Uterus (tissue), 4 donors: Measurements from ENCODE around the gene TEKT2. TPM values are rescaled to one million over a fixed set of nuclear protein-coding genes. Genes with fewer than 3 reads are reported as not detected.
A peak's percentile ranks its signal among the peaks of the same experiment; 100 is the strongest.

ENCODE experiments used
- DNase-seq, 2 donors: peaks; one replicate each; pipeline ENCODE4 v3.0.0-alpha.2; 2019 to 2020
- H3K27ac ChIP-seq, 2 donors: fragments of 200-600 bp; sonication (generic); 1 replicate in 1 of 2; 2 replicates in 1 of 2; pipeline ENCODE4 v1.5.1; 2016 to 2018
- H3K27me3 ChIP-seq, 2 donors: fragments of 200-600 bp; sonication (generic); one replicate each; pipeline ENCODE4 v1.5.1; 2018 to 2019; ENCODE audit warnings: control low read depth in 1 of 2
- H3K36me3 ChIP-seq, 2 donors: fragments of 200-600 bp; sonication (generic); one replicate each; pipeline ENCODE4 v1.5.1; 2019; ENCODE audit warnings: control low read depth in 1 of 2
- H3K4me1 ChIP-seq, 2 donors: fragments of 200-600 bp; sonication (generic); one replicate each; pipeline ENCODE4 v1.5.1; 2018 to 2019; ENCODE audit warnings: control low read depth in 1 of 2
- H3K4me3 ChIP-seq, 2 donors: fragments of 200-600 bp; sonication (generic); 1 replicate in 1 of 2; 2 replicates in 1 of 2; pipeline ENCODE4 v1.5.1; 2018 to 2019; ENCODE audit warnings: mild to moderate bottlenecking in 1 of 2
- H3K9me3 ChIP-seq, 2 donors: fragments of 200-600 bp; sonication (generic); one replicate each; pipeline ENCODE4 v1.5.1; 2019; ENCODE audit warnings: control low read depth in 1 of 2
- POLR2A ChIP-seq, 2 donors: fragments of 450-650 bp; IDR thresholded peaks; one replicate each; pipeline ENCODE4 v1.6.1; 2016; ENCODE audit warnings: antibody characterized with exemption in 2 of 2, mild to moderate bottlenecking in 1 of 2, moderate library complexity in 1 of 2
- intact Hi-C: fragments of 100-400 bp; cut with DNase I; formaldehyde crosslinking; loops from one replicate; pipeline ENCODE4 v1.15.1; 2023; ENCODE audit warnings: low total_unique reads
- total RNA-seq, 4 donors: library from RNA; depleted of rRNA in 3 of 4; stranded (reverse); fragments of >200 nt in 3 of 4; gene quantifications; one replicate each; pipeline versions ENCODE4 v1.1.0 to v1.2.4, GENCODE V29; 2014 to 2023
- TF ChIP-seq, protein P1 (sequence below), 4 experiments: fragments of 200-600 bp in 2 of 4; fragments of 450-650 bp in 2 of 4; sonication (generic) in 2 of 4; IDR thresholded peaks; one replicate each; pipeline ENCODE4 v1.5.1; 2016 to 2019; ENCODE audit warnings: antibody characterized with exemption in 4 of 4, mild to moderate bottlenecking in 2 of 4, moderate library complexity in 1 of 4
- donor health status: DM: yes; HTN: yes; CAD: no.

TEKT2 gene
- total RNA-seq, 4 donors from 2014 or later, result 0.77 to 7.5 (median 1.2) TPM; not detected in 1

DNA sequence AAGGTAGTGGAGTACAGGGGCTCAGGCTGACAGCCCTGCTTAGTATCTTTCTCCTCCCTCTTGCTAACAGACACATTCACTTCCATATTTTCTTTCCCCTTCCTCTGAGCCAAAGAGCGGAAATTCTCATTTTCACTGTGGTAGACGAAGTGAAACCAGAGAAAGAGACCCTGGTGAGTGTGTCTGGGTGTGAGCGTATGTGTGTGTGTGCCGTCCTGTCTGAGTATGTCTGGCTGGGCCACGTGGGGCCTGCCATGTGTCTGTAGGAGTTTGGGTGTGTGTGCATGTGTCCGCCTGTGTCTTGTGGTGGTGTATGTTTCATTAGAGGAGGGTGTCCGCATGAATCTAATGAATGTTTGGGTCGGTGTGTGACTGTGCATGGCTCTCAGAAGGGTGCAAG is 39.5 kb downstream of the TEKT2 start:
- DNase-seq, result no peak
- Histone ChIP-seq H3K4me3 (no peak overlapping the region), H3K36me3 (no peaks in the 10 kb centered on the region), H3K4me1 (peaks cover 0 to 6% of the 10 kb centered on the region in 2 donors), H3K27ac (no peak overlapping the region), H3K27me3 (peaks cover 0 to 3% of the 10 kb centered on the region in 2 donors), H3K9me3 (no peaks in the 10 kb centered on the region)
- TF ChIP-seq, protein P1, sequence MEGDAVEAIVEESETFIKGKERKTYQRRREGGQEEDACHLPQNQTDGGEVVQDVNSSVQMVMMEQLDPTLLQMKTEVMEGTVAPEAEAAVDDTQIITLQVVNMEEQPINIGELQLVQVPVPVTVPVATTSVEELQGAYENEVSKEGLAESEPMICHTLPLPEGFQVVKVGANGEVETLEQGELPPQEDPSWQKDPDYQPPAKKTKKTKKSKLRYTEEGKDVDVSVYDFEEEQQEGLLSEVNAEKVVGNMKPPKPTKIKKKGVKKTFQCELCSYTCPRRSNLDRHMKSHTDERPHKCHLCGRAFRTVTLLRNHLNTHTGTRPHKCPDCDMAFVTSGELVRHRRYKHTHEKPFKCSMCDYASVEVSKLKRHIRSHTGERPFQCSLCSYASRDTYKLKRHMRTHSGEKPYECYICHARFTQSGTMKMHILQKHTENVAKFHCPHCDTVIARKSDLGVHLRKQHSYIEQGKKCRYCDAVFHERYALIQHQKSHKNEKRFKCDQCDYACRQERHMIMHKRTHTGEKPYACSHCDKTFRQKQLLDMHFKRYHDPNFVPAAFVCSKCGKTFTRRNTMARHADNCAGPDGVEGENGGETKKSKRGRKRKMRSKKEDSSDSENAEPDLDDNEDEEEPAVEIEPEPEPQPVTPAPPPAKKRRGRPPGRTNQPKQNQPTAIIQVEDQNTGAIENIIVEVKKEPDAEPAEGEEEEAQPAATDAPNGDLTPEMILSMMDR (IDR thresholded peaks at IDR 0.05), result no peak
- TF ChIP-seq POLR2A (IDR thresholded peaks at IDR 0.05), result no peak
- intact Hi-C loops, result loop anchor here (10.0 kb wide), 1 partner anchor 301 kb away; no protein-coding TSS in a partner anchor

DNA sequence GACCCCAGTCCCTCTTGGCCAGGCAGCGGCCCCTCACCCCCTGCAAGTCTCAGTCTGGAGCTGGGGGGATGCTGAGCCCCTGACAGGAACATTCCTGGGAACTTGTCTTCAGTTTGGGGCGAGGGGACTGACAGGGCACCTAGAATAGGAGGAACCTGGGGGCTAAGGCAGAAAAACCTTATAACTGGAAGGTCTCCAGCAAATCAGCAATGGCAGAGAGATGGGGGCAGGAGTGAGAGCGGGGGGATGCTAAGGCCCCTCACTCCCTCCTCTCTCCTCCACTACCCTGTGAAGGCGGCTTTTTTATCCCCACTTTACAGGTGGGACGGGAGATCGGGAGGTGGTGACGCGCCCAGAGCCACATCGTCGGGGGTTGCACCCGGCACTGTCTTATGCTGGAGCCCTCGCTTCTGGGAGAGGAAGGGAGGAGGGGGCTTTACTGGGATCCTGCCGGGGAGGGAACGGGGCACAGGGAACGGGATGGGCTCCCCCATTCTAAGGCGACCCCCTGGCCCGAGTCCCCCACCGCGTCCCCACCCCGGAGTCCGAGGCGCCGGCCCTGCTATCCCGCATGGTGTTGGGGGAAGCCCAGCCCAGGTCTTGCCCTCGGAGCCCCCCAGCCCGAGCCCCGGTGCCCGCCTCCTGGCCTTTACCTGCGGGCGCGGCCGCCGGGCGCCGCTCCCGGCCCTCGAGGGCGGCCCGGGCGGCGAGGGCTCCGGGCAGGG is 40.7 kb downstream of the TEKT2 start:
- Histone ChIP-seq H3K27ac (peak overlapping the region; percentile 41 to 69), H3K4me3 (peak overlapping the region; percentile 9 to 46), H3K27me3 (peaks cover 0 to 3% of the 10 kb centered on the region in 2 donors), H3K9me3 (no peaks in the 10 kb centered on the region), H3K4me1 (peaks cover 0 to 6% of the 10 kb centered on the region in 2 donors), H3K36me3 (no peaks in the 10 kb centered on the region)
- DNase-seq, result no peak
- TF ChIP-seq, protein P1 (IDR thresholded peaks at IDR 0.05), result no peak
- no peak for TF ChIP-seq POLR2A (IDR thresholded peaks at IDR 0.05)
- intact Hi-C loops, result loop anchor here (10.0 kb wide), 1 partner anchor 300 kb away; no protein-coding TSS in a partner anchor

DNA sequence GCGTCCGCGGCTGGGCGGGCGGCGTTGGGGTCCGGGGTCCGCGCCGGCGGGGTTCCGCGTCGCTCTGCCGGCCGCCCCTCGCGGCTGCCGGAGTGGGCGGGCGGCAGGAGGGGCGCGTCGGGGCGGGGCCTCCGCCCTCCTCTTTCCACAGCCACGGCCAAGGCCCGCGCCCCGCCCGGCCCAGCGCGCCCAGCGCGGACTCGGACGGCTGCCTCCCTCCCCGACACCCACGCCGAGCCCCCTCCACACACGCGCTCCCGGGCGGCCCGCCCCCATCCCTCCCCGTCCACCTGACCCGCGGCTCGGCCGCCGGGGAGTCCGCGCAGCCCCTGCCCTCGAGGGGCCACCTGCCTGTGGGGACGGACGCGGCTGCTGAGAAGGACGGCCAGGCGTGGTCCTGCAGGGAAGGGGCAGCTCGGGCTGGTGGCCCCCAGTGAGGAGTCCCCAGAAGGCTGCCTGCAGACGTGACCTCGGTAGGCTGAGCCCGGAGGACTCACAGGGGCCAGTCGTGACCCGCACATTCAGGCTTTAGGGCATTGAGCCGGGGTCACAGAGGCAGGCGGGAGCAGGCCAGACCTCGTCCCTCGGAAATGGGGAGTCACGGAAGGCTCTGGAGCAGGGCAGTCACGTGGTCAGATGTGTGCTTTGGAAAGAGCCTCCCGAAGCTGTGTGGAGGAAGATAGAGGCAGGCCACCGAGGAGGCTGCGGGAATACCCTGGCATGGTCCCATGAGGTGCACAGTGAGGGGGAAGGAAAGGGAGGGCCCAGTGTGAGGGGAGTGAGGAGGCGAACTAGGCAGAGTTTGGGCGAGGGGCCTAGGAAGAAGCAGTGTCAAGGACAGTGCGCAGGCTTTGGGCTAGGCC is 41.5 kb downstream of the TEKT2 start, which contains the start of gene COL8A2:
TSS of gene COL8A2 (minus strand) at position 94 of the 863 bp plus-strand sequence. CDS start 24,980 bp downstream, outside the sequence.
- peak within 1 kb of the TSS; percentile 21 to 46 for H3K4me3 ChIP-seq
- H3K36me3 ChIP-seq, result no peaks in the 10 kb centered on the region
- peaks cover 0 to 6% of the 10 kb centered on the region in 2 donors for H3K4me1 ChIP-seq
- H3K27me3 ChIP-seq, result peaks cover 0 to 3% of the 10 kb centered on the region in 2 donors
- H3K27ac ChIP-seq, result peak within 1 kb of the TSS; percentile 41 to 69
- intact Hi-C loops, result loop anchor here (10.0 kb wide), 1 partner anchor 299 kb away; no protein-coding TSS in a partner anchor
- no peaks in the 10 kb centered on the region for H3K9me3 ChIP-seq
- peak; percentile 41 to 66 for DNase-seq
- TF ChIP-seq POLR2A (IDR thresholded peaks at IDR 0.05), result peak in 1 of 2 donors; percentile 24
- TF ChIP-seq, protein P1 (IDR thresholded peaks at IDR 0.05), result no peak

DNA sequence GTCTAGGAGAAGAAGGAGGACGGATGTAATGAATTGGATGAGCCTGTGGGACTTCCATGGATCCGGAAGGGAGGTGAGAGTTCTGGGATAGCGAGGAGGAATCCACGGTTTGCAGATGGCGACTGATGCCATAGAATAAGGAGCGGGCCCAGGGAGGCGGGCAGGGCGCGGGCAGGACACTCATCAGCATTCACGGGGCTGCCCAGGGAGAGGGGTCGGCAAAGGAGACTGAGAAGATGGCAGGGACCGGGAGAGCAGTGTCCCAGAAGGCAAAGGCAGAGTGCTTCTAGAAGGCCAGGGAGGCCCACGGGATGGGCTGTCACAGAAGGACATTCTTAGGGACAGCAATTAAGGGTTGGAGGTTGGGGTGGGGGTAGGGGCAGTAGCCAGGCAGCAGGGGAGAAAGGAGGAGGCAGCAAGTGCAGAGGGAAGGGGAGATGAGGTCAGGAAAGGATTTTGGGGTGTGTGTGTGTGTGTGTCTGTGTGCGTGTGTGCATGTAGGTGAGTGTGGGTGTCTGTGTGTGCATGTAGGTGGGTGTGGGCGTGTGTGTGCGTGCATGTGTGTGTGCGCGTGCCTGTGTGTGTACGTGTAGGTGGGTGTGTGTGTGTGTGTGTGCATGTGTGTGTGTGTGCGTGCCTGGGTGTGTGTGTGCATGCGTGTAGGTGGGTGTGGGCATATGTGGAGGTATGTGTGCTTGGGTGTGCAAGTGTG is 42.3 kb downstream of the TEKT2 start:
- H3K27me3 ChIP-seq, result peaks cover 0 to 3% of the 10 kb centered on the region in 2 donors
- no peak for DNase-seq
- no peak overlapping the region for H3K4me3 ChIP-seq
- H3K9me3 ChIP-seq, result no peaks in the 10 kb centered on the region
- no peaks in the 10 kb centered on the region for H3K36me3 ChIP-seq
- no peak overlapping the region for H3K27ac ChIP-seq
- intact Hi-C loops, result loop anchor here (10.0 kb wide), 1 partner anchor 299 kb away; no protein-coding TSS in a partner anchor
- H3K4me1 ChIP-seq, result peaks cover 0 to 6% of the 10 kb centered on the region in 2 donors
- TF ChIP-seq POLR2A (IDR thresholded peaks at IDR 0.05), result no peak
- TF ChIP-seq, protein P1 (IDR thresholded peaks at IDR 0.05), result no peak
